GM18873 (cell line): Measurements from ENCODE around the gene LMNTD2.
"Not testable (repeated sequence)": the region's sequence is repeated elsewhere in the genome, so short reads cannot be mapped to it uniquely, and the experiment has no call there.

Experiments
- ATAC-seq: cut with Tn5 transposase; IDR thresholded peaks from one replicate; pipeline ENCODE4 v1.9.1; 2021; ENCODE audit warnings: mild to moderate bottlenecking, moderate library complexity, moderate number of reproducible peaks; ENCODE audit not compliant: unreplicated experiment, low FRiP score

Gene LMNTD2

GRCh38 chr11:587978-588380 lies 27.4 kb upstream of the LMNTD2 start:
- ATAC-seq, result no peak

- no peak for ATAC-seq
These were observed 27.0 kb upstream of the LMNTD2 start for GRCh38 chr11:587546-587945.

- no peak for ATAC-seq
These were observed 26.1 kb upstream of the LMNTD2 start for GRCh38 chr11:586376-587316.

- no peak for ATAC-seq
These were observed 23.7 kb upstream of the LMNTD2 start for GRCh38 chr11:584287-584686.

GRCh38 chr11:581752-582151 lies 21.2 kb upstream of the LMNTD2 start:
- no peak for ATAC-seq

GRCh38 chr11:581342-581741 lies 20.8 kb upstream of the LMNTD2 start:
- no peak for ATAC-seq

GRCh38 chr11:579830-580601 lies 19.5 kb upstream of the LMNTD2 start:
- ATAC-seq, result no peak

- no peak for ATAC-seq
These were observed 17.9 kb upstream of the LMNTD2 start for GRCh38 chr11:578276-579035.

- no peak for ATAC-seq
These were observed 17.0 kb upstream of the LMNTD2 start for GRCh38 chr11:577611-577894.

- no peak for ATAC-seq
These were observed 16.5 kb upstream of the LMNTD2 start for GRCh38 chr11:576811-577610.

- peak; percentile 67 for ATAC-seq
These were observed 15.6 kb upstream of the LMNTD2 start, which contains the start of gene PHRF1 for GRCh38 chr11:575996-576768. PHRF1 (plus strand) TSS chr11:576470; CDS start chr11:581513, 5,043 bp downstream.

- no peak for ATAC-seq
These were observed 14.9 kb upstream of the LMNTD2 start for GRCh38 chr11:575313-575995.

- no peak for ATAC-seq
These were observed 14.2 kb upstream of the LMNTD2 start for GRCh38 chr11:574632-575312.

- ATAC-seq, result not testable (repeated sequence)
These were observed 13.6 kb upstream of the LMNTD2 start for GRCh38 chr11:574031-574570.

GRCh38 chr11:573146-573759 lies 12.7 kb upstream of the LMNTD2 start:
- ATAC-seq, result no peak

GRCh38 chr11:571802-572185 lies 11.3 kb upstream of the LMNTD2 start:
- ATAC-seq, result no peak

- ATAC-seq, result no peak
These were observed 8.8 kb upstream of the LMNTD2 start for GRCh38 chr11:569158-569885.
